Stimulated activated CD4-positive, alpha-beta T cell treated with anti-CD3 and anti-CD28 coated beads, Interleukin-1b, Interleukin-23, amount 100 ng/mL, for 24 hours (primary cell): ENCODE data around the gene ADARB2.

Experiments used
- DNase-seq, 4 experiments: peaks; one replicate each; pipeline ENCODE4 v3.0.0-alpha.2; 2020; ENCODE audit warnings: low read depth in 4 of 4, low spot score in 1 of 4

Gene ADARB2

DNA sequence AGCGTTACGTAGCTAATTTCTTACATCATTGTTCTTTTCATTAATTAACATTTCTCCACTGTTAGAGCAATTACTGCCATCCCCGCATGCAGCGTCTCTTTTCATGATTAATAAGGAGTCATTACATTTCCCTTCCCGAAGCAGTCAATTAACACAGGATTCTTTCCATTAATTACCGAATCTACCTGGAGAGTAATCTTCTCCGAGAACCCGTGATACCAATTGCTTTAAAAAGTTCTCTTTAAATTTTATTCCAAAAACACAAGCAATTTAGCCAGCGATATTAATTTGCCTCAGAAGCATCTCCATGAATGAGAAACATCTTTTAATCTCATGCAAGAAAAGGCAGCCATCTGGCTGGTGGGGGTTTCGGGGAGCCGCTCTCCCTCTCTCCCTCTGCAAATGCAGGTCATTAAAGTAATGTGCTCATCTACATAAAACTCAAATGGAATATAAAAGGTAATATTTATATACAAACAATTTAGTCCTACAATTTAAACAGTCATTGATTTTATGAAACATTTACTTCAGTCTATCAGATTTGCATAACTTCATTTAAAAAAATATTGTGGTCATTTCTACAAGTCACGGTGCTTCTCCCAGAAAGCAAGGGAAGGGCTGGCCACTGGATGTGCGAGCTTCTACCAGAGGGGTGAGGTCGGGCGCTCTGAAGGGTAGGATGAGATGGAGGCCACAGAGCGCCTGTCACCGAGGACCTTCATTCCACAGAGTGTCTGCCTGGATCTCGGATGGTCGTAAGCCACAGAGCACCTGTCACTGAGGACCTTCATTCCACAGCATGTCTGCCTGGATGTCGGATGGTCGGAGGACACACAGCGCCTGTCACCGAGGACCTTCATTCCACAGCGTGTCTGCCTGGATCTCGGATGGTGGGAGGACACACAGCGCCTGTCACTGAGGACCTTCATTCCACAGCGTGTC is 536.2 kb downstream of the ADARB2 start:
- no peak for DNase-seq

DNA sequence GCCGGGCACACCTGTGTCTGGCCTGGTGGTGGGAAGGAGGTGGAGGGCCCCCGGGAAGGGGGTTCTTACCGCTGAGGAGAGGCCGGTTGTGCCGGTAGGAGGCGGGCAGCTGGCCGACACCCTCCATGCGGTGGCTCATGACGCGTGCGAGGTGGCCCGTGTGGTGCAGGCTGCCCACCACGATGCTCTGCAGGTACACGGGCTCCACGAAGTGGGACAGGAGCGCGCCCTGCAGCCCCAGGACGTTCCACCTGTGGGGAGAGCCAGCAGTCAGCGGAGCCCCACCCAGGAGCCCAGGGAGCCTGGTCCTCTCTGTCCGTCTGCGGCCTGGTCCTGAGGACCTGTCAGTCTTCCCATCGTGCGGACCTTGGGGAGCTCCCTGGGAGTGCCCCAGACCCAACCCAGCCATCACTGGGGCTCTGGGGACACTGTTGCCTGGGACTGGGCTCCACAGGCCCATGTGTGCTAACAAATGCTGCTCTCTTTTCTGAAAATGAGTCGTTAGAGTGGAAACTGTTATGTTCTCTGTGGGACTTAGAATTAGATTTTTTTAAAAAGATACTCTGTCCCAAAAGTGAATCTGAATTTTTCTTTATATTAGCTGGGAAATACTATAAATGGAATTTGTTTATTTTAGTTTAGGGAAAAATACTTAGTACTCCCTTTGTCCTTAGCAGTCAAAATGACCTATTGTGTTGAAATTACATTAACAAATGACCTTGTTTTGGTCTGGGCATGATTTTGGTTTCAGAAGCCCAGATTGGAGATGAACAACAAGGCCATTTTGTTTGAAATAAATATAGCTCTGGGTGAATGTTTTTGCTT is 537.2 kb downstream of the ADARB2 start:
- DNase-seq = no peak

DNA sequence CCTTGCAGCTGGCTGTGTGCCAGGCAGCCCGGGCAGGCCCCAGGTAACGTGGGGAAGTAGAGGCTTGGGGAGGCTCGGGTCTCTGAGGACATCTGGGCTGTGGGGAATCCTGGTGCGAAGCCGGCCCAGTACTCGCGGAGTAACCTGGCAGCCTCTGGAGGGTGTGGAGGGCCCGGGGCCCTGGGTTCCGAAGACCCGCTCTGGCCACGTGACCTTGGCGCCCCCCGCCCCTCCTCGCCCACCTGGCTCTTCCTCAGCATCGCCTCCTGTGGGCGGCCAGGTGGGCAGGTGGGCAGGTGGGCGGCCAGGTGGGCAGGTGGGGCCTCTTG is 538.0 kb downstream of the ADARB2 start:
- DNase-seq = no peak

DNA sequence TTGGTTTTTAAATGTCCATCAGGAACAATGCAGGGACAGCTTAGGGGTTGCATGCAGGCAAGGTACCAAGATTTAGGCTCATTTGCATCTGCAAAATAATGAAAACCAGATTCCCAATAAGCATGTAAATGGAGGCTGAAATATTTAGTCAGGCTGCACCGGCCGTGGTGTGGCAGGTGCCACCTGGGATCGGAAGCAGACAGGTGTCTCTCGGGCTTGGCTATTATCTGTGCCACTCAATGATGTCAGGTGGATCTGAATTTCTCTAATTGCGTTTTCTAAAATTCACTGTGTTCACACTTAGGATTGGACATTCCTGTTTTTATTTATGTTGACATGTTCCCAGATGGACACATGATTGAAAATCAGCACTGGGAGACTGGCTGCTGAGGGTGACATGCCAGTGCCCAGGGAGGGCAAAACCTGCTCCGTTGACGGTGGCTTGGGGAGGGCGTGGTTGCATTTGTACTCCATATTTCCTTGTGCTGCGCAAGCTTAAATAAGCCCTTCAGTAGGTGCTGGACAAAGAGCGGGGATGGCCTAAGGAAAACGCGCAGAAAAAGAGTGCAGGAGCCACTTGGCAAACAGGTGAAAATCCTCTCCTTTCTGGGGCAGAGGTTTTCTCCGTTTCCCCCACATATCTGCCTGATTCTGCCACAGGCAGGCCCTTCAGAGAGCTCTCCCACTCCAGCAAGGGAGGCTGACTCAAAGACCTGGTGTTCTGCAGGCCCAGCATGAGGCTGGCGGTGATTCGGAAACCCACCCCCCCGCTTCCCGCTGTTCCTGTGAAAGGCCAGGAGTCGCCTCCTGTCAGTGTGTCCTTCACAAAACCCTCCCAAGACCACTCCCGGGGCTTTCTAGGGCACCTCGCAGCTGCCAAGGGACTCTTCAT is 538.6 kb downstream of the ADARB2 start:
- no peak for DNase-seq

DNA sequence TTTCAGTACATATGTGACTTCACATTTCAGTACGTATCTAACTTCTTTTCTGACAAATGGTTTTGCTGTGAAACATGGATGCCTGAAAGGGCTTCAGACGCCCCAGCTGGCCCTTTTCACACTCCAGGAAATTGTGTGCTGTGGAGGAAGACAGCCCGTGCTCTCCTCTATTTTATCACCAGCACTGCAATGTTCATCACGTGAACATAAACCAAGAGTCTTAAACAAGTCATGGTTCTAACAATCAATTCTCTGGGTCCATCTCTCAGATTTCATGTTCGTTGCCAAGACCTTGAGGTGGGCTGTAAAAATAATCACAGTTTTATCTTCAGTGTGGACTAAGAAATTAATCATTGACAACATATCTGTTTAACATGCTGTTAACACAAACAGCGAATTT is 539.9 kb downstream of the ADARB2 start:
- no peak for DNase-seq

DNA sequence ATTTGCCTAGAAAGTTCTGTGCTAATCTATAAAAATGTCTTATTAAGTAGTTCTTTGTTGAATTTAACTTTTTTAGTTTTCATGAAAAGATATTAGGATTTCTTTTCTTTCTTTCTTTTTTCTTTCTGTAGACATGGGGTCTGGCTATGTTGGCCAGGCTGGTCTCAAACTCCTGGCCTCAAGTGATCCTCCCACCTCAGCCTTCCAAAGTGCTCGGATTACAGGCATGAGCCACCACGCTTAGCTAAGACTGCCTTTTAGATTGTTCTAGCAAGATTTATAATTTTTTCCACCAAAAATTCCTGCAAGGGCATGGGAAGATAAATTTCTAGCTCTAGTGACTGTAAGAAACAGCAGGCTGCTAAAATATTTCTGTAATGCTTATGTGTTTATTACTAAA is 540.7 kb downstream of the ADARB2 start:
- no peak for DNase-seq

DNA sequence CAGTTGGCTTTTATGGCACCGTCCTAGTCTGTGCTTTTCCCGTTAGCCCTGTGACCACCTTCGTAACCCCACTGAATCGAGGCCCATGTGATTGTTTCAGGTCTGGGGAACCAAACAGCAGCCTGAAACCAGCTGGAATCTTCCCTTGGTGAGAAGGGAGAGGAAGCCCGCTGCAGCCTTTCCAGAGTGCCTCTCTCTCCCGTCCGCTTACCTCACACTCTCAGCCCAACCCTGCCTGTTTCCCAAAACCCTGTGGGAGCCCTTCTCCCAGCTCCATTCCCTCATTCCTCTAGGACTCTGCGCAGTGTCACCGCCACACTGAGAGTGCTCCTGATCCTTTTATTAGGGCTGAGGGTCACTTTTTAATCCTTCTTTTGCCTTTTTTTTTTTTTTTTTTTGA is 541.5 kb downstream of the ADARB2 start:
- no peak for DNase-seq

DNA sequence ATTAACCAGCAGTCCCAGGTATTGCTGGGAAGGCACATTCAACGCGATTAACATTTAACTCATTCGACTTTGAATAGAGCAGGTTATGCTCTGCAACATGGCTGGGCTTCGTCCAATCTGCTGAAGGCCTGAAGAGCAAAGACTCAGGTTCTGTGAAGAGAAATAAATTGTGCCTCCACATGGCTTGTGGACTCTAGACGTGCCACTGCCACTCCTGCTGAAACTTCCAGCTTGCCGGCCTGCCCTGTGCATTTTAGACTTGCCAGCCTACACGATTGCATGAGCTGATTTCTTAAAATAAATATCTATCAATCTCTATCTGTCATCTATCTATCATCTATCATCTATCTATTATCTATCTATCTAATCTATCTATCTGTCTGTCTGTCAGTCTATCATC is 543.2 kb downstream of the ADARB2 start:
- DNase-seq = no peak

DNA sequence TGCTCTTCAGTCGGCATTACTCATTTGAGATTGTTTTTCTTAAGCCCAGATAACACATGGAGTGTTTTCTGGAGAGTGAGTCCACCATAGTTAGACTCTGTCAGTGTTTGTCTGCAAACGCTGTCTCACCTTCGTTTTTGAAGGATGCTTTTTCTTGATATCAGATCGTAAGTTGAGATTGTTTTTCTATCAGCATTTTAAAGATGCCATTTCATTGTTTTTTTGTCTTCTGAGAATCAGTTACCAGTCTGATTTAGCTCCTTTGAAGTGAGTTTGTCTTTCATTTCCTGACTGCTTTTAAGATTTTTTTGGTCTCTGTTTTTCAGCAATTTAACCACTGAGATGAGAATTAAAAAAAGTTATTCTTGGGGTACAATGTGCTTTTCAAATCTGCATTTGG is 543.8 kb downstream of the ADARB2 start:
- DNase-seq = no peak

DNA sequence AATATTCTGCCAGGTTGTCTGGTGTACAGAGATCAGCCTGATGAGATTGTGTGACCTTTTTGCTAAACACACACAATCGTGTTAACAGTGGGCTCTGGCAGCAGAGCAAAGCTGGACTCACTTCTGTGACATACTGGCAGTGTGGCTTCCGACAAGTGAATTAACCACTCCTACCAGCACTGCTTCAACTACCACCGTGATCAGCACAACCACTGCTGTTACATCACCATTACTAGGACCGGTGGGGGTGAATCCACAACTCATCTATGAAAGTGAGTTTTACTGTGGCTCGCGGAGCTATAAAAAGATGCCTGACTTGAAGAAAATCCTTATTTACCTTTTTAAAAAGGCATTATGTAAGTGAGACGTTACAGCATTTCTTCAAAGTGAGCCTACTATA is 545.6 kb downstream of the ADARB2 start:
- DNase-seq = no peak

DNA sequence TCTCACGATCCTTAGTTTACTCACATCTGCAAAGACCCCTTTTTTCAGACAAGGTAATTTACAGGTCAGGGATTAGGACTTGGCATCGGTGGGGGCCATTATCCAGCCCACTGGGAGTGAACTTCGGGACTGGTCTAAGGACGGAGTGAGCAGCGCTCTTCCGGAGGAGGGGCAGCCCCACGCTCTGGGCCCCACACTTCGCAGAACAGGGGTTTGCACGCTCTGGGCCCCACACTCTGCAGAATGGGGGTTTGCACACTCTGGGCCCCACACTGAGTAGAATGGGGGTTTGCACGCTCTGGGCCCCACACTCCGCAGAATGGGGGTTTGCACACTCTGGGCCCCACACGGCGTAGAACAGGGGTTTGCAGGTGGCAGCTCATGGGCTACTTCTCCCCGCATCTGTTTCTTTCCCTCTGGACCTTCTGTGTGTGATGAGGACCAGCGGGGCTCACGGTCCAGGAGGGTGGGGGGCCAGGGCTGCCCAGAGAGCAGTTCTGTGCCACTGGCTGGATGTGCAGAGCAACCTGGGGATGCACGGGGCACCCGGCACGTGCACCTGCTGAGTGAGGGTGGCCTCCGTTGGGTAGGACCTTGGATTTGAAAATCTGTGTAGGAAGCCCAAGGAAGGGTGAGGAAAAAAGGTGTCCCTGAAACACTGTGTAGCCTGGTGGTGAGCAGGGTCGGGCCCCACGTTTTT is 546.4 kb downstream of the ADARB2 start:
- DNase-seq = no peak

DNA sequence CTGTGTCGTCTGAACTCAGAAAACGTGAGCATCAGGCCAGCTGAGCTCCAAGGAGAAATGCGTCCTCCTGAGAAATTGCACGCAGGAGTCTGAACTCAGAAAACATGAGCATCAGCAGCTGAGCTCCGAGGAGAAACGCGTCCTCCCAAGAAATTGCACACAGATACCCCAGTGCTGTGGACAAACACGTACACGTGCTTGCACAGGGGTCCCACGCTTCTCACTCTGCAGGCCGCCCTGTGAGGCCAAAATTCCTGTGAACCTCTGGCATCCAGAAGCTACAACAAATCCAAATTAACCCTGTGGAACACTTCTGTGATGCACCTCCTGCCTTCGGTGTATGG is 547.3 kb downstream of the ADARB2 start:
- no peak for DNase-seq

DNA sequence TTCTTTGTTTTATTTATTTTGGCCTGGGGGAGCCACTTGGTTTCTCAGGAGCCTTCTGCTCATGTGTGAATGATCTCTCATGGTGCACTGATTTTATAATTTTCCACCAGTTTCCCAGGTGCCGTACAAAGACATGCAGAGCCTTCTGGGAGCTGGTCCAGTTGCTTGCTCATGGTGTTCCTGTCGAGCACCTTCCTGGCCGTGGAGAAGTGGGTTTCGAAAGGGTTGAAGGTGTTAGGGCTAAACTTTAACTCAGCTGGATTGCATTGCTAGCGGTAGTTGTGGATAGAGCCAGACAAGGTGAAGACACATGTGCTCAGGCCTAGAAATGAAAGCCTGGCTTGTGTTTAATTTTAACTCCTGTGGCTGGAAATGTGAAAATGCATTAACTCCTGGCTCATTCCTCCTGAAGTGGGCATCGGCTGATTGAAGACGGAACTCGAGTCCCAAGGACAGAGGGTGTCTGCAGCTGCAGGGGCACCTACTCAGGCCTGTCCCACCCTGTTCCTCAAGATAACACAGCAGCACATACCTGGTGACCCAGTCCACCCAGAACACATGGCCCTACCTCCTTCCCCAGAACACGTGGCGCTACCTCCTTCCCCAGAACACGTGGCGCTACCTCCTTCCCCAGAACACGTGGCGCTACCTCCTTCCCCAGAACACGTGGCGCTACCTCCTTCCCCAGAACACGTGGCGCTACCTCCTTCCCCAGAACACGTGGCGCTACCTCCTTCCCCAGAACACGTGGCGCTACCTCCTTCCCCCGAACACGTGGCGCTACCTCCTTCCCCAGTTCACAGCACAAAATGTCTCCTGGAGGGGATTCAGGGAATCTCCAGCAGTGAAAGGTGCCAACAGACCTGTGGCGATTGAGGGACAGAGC is 547.9 kb downstream of the ADARB2 start:
- no peak for DNase-seq

DNA sequence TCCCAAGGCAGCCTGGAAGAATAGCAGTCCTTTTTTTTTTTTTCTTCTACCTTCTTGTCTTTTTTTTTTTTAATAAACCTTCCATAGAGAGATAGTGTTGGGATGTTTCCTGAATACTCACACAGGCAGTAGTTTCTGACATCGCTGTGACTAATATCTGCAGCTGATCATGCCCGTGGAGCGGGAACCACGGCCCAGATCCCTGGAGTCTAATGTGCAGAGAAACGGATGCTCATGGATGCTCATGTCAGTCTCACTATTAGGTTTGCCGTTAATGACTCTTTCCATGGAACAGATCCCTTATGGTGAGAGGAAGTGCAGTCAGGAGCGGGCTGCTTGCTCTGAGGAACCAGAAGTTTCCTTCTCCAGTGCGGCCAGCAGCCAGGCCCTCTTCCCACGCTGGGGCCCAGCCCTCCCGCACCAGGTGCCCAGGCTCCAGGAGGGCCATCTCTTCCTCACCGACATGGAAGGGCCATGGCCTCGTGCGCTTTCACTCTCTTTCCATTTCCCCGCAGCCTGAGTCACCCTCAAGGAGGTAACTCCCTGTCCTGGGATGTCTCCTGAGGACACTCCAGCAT is 548.7 kb downstream of the ADARB2 start:
- no peak for DNase-seq

DNA sequence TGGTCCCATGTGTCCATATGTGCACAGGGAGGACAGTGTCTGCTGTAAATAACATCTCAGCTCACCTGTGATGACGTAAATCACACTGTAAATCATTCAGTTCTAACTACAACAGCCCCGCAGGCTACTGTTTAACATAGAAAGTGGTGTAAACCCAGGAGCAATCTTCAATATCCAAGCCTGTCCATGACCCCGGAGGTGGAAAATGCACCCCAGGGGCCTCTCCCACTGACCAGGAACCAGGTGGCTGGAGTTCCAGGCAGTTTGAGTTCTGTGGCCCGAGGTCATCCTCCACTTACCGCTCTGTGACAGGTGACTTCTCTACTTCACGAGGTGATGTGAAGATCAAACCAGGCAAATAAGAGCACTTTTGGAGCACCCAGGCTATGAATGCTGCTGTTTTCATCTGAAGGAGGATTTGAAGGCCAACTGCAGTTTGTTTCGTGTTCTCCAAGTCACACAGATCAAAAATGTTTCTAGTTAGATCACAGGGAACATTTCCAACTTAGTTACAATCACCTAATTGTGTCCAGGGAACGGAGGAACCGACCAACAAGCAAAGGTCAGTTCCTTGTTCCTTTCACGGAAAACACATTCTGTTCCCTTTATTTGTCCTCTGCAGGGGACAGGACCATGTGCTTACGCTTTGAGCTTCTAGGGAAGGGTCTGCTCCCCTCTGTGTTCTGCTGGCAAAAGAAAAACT is 549.3 kb downstream of the ADARB2 start:
- DNase-seq = no peak

DNA sequence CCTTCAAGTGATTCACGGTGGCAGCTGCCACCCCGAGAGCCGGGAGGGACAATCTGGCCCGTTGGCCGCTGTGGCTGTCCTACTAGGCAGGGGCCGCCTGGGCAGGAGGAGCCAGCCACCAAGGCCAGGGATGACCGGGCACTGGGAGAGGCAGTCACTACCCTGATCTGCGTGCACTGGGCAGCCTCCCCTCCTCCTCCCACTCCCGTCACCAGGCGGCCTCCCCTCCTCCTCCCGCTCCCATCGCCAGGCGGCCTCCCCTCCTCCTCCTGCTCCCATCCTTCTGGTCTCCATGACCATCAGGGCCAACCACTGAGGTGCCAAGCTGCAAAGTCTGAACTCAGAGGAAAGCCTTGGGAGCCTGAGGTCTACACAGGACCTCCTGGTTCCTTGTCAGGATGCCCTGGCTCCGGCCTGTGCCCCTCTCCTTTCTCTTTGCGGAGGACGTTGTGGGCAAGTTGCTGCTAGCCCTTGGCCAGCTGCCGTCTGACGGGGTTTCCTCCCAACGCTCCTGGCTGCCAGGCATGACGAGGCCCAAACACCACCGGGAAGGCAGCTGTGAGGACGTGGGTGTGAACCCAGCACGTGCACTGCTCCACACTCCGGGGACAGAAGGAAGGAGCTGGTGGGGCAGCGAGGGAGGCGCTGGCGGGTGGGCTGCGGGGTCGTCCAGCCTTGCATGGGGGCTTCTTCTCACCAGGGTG is 550.0 kb downstream of the ADARB2 start:
- DNase-seq = no peak

DNA sequence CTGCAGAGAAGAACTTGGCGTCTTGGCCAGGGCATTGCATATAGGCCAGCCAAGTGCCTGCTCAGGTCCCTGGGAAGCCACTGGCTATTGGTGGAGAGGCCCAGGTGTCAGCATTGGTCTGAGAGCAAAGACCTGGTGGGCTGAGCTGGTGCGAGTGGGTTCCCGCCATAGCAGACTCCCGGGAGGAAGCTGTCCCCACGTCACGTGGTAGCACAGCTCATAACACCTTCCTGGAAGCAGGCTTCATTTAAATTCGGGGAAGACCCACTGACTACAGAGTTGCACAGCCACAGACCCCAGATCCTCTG is 550.7 kb downstream of the ADARB2 start:
- no peak for DNase-seq

DNA sequence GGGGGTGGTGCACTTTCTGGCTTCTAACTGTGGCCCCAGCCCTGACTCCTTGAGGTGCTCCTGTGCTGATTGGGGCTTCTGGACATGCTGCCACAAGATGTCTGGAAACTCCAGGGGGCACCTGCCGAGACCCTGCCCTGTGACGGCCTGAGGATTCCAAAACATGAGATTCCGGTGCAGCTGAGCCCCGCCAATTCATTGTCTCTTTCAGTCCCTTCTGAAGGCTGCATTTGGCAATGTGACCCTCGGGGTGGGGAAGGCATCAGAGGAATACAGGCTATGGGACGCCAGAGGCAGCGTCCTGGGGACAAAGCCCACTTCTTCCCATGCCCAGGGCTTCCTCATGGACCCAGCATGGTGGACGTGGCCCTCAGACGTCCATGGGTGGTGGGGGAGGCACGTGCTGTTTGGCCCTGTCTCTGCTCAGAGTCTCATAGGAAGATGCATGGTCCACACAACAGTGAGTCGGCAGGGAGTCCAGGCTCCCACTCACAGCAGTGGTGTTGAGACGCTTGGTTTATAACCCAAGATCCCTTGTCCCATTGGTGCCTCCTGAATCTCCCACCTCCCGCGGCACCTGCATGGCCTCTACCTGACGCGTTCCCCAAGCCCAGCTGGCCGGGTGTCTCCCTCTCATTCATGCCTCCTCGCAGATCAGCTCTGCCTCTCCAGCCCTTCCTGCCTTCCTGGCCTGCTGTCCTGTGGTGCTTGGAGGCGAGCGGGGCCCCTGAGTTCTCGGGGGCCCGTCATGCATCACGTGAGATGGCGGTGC is 551.2 kb downstream of the ADARB2 start:
- no peak for DNase-seq
